GM10847 (cell line): Measurements from ENCODE around the gene HAUS3.

Experiments
- POLR2A ChIP-seq: IDR thresholded peaks from 2 replicates; pipeline ENCODE4 v1.6.1; 2011; ENCODE audit not compliant: insufficient read length; ENCODE audit errors: extremely low read depth

The HAUS3 gene

DNA sequence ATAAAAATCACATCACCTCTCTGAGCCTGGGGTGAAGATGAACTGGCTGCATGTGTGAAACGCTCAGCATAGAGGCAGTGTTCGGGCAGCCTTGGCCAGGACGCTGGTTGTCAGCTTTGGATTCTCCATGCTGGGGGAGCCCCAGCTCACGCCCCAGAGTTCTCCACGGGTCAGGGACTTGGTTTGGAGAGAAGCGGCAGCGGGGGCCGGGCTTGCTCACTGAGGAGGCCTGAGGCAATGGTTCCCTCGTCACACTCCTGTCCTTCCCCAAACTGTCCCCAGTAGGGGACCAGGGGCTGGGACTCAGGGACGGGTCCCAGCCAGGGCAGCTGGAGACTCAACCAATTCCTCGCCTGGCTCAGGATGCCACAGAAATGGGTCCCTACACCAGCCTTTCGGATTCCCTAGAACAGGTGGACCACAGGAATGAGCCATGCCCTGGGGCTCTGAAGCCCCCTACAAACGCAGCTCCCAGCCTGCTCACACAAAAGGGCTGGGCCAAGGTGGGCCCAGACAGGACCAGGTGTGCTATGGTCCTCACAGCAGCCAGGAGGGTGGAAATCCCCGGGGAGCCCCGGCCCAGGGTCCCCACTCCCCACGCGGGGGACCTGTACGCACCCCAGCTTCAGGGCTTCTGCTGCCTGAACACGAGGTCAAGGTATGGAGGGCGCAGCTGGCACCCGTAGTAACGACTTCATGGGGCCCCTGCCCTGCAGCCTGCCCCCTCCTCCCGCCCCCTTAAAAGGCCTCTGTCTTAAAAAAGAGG lies 18.6 kb upstream of the HAUS3 start:
- no peak for TF ChIP-seq POLR2A

DNA sequence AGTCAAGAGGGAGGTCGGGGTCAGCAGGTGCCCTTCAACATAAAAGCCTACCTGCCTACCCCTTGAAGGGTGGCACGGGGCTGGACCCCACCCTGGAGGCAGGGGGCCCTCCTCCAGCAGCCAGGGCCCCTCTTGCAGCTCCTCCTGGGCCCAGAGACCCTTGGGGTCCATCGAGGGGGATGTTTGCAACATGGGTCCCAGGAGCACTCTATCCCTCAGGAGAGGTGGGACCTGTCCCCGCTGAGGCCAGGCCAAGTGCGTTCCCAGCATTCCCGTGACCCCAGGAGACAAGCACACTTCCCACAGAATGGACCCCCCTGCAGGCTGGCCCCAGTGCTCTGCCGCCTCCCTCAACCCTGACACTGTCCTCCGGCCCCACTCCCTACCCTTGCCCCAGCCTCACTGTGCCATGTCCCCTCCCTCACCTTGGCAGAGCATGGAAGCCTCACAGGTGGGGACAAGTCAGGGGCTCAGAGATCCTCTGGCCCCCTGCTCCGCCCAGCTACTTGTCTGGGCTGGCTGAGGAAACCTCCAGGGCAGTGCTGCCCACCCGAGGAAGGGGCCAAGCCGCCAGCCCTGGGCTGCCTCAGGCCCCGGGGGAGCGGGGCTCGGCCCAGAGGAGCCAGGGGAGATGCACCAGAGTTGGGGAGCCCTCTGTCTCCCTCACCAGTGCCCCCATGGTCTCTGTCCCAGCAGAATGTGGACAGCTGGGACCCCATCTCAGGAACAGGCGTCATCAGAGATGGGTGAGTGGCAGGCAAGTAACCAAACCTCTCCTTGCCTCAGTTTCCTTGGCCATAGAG lies 17.8 kb upstream of the HAUS3 start:
- TF ChIP-seq POLR2A = no peak

DNA sequence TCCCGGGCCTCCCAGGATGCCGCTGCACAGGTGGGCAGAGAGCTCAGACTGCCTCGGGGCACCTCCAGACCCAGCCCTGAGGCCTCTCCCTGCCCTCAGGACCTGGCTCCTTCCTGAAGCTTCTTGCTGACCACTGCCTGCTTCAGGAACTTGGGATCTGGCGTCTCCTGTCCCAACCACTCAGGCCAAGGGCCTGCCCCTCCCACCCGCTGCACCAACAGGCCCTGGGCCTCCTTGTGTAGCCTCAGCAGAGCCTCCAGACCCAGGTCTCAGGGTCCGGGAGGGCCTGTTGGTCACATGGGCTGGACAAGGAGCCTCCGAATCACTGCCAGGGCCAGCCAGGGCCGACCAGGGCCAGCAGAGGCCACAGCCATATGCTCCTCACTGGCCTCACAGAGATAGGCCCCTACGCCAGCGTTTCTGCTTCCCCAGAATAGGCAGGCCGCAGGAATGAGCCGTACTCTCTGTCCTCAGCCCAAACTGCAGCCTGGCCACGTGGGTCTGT lies 17.2 kb upstream of the HAUS3 start:
- no peak for TF ChIP-seq POLR2A

DNA sequence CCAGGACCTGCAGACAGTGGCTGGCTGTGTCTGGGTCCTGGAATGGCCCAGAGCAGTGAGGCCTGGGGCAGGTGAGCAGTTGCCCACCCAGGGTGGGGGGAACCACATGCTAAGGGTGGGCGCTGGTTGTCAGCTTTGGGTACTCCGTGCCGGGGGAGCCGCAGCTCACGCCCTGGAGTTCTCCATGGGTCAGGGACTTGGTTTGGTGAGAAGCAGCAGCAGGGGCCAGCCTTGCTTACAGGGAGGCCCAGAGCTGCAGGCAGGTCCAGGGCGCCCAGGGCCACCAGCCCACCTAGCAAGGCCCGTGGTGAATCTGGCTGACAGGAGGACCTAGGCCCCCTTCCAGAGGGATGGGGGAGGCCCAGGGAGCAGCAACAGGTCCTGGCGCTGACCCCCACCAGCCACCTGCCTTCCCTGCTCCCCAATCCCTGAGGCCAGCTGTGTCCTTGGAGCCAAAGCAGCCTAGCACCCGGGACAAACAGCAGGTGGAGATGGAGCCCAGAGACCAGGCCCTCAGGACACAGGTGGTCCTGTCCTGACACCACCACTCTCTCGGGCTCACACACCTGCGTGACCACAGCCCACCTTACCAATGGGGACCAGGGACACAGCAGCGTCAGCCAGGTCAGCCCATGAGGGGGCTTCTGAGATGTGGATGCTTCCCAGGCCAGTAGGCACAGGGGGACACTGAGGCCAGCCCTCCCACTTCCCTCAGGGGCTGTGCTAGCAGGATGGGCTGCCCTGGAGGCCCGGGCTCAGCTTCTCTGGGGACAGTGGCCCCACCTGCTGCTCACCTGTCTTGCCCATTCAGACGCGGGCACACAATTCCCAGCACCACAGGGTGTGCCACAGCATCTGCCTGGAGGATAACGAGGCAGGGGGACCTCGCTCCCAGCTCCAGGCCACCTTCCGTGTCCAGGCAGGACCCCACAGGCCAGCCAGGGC lies 16.4 kb upstream of the HAUS3 start:
- no peak for TF ChIP-seq POLR2A

DNA sequence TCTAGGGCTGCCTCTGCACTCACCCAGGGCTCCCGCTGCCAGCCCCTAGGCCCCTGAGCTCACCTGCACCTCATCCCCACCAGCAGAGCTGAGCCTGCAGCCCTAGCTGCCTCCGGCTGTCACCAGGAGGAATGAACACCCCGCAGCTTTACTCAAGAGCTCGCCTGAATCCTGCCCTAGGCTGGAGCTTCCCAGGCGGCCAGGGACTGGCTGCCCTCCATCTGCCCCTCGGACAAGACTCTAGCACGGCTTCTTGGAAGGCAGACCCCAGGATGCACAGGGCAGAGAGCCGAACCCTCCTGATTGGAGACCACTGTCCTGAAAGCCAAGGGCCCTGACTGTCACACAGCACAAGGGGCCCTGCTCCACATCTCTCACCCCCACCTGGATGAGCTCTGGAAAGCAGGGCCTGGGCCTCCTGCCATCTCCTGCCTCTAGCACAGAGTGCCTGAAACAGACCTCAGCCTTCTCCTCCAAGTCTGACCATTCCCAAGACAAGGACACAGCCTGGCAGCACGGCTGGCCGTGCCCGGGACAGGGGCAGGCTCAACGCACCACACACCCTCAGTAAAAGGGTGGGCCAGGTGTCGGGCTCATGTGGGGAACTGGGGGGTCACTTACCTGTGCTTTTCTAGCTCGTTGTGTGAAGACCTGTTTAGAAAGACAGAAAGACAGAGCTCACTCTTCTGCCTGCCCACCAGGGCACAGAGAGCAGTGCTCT lies 15.6 kb upstream of the HAUS3 start:
- TF ChIP-seq POLR2A = no peak

DNA sequence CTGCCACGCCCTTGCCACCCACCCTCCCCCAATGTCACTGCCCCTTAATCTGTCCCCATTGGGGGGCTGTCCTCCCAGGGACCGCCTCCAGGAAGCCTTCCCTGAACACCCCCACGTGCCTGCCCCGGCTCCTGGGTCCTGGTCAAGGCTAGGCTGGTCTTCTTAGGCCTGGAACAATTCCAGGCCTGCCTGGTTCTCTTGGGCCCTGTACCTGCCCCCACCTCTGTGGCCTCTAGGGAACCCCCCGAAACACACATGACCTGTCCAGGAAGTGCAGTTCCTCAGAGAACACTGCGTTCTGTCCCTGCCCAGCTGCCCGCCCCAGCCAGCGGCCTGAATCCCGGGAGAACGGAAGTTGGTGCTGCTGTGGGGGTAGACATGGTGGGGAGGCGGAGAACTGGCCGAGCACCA lies 14.9 kb upstream of the HAUS3 start:
- TF ChIP-seq POLR2A = no peak

DNA sequence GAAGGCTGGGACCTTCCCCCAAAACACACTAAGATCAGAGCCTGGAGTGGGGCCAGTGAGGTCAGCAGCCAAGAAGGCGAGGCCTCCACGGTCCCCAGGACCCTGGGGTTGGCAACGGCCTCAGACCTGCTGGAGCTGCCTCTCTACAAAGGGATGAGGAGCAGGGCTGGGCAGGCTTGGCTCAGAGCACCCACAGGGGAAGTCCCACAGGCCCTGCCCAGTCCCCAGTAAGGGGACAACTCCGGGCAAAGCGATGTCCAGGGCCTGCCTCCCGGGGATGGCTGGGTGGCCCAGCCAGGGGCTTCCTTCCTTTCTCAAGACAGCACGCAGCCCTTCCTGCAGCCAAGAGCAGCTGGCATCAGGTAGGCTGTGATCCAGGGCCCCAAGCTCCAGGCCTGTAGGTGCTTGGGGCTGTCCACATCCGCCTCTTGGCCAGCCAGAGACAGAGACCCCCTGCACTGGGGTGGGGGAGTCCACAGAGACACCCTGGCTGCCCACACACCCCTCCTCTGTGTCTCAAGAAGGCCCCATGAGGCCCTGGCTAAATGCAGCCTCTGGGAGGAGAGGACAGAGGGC lies 14.3 kb upstream of the HAUS3 start:
- no peak for TF ChIP-seq POLR2A

DNA sequence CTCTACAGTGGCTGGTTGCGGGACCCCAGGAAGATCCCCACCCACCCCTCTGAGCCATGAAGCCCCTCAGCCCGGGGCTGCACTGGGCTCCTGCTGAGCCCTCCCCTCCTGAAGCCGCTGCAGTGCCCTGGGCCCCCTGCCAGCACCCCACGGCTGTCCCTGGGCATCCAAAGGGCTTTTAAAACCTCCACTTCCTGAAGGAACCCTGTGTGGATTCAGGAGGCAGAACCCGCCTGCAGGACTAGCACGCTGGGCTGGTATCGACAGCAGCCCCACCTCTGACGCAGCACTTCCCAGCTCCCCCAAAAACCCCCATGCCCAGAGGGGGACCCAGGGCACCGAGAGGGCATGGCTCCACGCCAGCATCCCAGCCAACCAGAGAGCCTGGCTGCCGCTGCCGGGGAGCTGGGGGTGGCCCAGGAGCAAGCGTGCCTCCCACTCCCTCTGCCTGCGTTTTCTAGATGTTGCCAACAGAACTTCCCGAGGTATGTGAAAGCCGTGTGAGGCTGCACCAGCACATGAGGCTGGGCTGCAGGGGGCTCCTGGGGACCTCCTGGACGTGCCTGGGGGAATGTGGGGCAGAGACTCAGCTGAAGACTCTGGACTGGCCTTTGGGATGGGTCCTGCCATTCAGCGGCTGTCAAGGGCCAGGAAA lies 13.7 kb upstream of the HAUS3 start:
- no peak for TF ChIP-seq POLR2A

DNA sequence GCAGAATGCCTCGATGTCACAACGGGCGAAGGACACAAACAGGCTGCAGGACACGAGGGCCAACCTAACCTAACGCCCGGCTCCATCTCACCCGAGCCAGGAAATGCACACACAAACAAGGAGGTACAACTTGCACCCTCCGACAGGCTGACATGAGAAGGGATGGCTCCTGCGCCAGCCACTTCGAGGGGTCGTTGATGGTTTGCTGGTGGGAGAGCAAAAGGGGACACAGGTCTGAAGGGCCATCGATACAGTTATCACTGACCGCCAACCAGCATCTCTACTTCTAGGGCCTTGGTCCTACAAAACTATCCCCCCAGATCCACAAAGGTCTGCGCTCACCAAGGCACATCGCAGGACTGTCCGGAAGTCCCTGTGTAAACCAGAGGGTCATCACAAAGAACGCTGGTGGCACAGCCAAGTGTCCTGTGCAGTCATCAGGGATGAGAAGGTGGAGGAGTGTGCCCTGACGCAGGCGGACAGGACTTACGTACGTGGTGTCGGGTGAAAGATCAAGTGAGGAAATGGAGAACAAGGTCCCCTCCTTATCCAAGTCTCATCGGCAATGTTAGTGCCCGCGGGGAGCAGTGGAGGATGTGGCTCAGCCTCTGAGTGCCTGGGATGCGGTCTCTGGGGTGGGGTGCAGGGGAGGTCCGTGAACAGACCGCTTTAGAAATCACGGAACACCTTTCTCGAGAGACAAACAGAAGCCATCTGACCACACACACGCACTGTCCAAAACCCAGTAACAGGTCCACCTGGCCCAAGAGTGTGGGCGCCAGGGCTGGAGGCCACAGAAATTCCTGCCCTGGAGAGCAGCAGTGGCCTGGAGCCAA lies 13.0 kb upstream of the HAUS3 start:
- TF ChIP-seq POLR2A = no peak

DNA sequence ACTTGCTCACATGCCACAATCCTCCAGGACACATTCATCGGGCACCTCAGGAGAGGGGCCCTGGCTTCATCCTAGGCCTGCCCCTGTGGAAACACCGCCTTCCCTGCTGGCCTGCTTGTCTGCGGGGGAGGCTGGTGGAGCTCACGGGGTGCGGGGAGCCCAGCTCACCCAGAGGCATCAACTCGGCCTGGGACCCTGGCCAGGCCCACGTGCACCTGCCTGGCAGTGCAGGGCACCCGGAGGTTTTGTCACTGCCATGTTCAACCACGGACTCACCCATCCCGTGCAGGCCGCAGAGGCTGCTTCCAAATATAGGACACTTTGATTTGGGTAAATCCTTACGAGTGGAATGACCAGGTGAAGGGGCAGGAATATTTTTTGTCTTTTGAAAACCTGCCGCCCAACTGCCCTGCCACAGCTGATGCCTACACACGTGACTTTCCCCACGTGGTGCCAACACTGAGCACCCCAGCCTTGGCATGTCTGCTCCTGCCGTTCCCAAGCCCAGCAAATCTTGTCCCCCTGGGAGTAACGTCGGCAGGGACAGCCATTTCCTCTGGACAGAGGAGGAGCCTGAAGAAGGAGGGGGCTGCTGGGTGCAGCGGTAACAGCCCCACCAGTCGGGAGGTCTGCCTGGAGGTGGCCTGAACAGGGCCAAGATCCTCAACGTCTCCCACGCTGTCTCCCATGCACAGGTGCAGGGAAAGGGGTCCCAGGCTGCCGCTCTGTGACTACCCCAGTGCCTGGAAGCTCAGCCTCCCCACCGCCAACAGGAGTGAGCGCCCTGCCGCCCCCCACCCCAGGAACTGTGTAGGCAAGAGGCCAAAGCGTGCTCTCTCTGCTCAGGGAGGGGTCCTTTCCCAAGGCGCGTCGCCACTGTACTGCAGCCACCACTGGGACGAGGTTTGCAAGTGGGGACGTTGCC lies 11.5 kb upstream of the HAUS3 start:
- TF ChIP-seq POLR2A = no peak

DNA sequence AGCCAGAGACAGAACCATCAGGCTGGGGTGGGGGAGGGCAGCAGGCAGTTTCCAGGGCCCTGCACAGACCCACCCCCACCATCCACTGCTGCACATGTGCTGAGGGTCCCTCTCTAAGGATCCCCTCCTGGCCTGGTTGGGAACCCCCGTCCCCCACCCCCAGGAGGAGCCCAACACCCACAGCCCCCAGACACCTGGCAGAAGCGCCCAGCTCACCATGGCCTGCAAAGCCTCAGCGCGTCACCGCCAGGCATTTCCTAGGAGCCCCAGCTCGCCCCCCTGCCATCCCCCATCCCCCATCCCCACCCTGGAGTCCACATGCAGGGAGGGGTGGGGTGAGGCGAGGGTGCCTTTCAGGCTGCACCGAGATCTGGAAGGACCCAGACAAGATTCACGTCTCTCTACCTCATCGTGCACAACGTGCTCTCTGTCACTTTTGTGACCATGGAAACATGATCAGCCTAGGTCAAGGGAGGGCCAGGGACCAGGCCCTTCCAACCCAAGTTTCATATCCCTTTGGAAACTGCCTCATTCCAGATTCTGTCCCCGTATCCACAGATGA lies 10.7 kb upstream of the HAUS3 start:
- TF ChIP-seq POLR2A = no peak
